ENCODE results near the gene ARHGEF17. TPM values are rescaled to one million over a fixed set of nuclear protein-coding genes. Genes with fewer than 3 reads are reported as not detected.
A peak's percentile ranks its signal among the peaks of the same experiment; 100 is the strongest.

Gene ARHGEF17
- total RNA-seq, 1 donor from 2014 or later: 4.5 TPM

DNA sequence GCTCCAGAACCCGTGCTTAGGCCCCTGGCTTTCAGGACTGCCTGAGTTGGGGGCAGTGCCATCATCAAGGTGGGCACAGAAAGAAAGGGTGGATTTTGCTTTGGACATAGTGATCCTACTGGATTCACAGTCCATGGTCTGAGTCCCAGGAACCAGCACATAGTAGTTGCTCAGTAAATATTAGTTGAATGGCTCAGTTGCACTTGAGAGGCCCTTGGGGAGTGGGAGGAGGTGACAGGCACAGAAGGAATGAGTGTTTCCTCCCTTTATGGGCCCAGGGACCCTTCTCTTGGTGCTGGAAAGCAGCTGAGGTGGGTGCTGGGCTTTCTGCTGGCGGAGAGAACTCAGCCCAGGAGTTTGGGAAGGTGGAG is 16.6 kb downstream of the ARHGEF17 start:
- no peak for DNase-seq (ENCODE audit: low read depth)
- Histone ChIP-seq H3K4me3 (ENCODE audit: low read depth, low read length) (no peak overlapping the region), H3K27me3 (ENCODE audit: control insufficient read depth, insufficient read depth, low read length) (no peaks in the 10 kb centered on the region), H3K36me3 (ENCODE audit: control insufficient read depth, insufficient read depth, low read length) (peaks cover 1% of the 10 kb centered on the region)
- no peak for FAIRE-seq
- TF ChIP-seq, protein P1, sequence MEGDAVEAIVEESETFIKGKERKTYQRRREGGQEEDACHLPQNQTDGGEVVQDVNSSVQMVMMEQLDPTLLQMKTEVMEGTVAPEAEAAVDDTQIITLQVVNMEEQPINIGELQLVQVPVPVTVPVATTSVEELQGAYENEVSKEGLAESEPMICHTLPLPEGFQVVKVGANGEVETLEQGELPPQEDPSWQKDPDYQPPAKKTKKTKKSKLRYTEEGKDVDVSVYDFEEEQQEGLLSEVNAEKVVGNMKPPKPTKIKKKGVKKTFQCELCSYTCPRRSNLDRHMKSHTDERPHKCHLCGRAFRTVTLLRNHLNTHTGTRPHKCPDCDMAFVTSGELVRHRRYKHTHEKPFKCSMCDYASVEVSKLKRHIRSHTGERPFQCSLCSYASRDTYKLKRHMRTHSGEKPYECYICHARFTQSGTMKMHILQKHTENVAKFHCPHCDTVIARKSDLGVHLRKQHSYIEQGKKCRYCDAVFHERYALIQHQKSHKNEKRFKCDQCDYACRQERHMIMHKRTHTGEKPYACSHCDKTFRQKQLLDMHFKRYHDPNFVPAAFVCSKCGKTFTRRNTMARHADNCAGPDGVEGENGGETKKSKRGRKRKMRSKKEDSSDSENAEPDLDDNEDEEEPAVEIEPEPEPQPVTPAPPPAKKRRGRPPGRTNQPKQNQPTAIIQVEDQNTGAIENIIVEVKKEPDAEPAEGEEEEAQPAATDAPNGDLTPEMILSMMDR (IDR thresholded peaks at IDR 0.05; ENCODE audit: insufficient read depth, low read length, severe bottlenecking): no peak

DNA sequence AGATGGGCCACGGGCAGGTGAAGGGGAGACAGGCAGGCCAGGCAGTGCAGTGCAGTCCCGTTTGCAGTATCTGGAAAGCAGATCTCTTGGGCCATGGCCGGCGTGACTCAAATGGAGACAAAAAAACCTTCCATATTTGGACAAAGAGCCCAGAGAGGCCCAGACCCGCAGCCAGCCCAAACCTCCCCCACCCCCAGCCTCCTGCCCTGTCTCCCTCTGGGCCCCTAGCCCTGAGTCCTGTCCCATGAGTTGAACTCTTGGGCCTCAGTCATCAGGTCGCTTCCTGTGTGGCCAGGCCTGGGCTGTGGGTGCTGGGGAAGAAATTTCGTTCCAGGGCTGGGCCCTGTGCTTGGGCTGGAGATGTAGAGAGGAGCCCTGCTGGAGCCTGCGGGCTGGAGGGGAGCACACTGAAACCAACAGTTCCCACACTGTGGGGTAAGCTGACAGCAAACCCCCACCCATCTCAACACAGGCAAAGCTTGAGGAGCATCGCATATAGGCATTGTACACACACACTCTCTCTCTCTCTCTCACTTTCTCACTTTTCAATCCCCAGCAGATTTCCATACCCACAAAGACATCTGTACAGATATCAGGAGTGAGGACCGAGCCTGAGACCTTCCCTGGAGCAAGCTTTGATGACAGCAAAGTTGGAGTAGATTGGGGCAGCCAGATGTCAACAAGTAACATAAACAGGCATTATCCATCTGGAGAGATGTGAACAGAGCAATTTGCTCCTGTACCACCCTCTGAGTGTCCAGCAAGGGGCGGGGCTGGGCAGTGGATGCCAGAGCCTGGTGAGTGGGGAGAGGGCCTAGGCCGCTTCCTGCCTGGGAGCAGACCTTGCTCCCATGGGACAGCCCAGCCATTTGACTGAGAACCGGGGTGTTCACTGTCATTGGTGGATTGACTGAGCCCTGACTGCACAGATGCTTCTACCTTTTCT is 17.2 kb downstream of the ARHGEF17 start:
- DNase-seq (ENCODE audit: low read depth): no peak
- Histone ChIP-seq H3K27me3 (ENCODE audit: control insufficient read depth, insufficient read depth, low read length) (no peaks in the 10 kb centered on the region), H3K4me3 (ENCODE audit: low read depth, low read length) (no peak overlapping the region), H3K36me3 (ENCODE audit: control insufficient read depth, insufficient read depth, low read length) (peaks cover 1% of the 10 kb centered on the region)
- FAIRE-seq: no peak
- TF ChIP-seq, protein P1 (IDR thresholded peaks at IDR 0.05; ENCODE audit: insufficient read depth, low read length, severe bottlenecking): no peak

- Histone ChIP-seq H3K27me3 (ENCODE audit: control insufficient read depth, insufficient read depth, low read length) (no peaks in the 10 kb centered on the region), H3K4me3 (ENCODE audit: low read depth, low read length) (no peak overlapping the region), H3K36me3 (ENCODE audit: control insufficient read depth, insufficient read depth, low read length) (peaks cover 1% of the 10 kb centered on the region)
- TF ChIP-seq, protein P1 (IDR thresholded peaks at IDR 0.05; ENCODE audit: insufficient read depth, low read length, severe bottlenecking): no peak
- DNase-seq (ENCODE audit: low read depth) (peak; percentile 63), FAIRE-seq (no peak)
These were observed 19.1 kb downstream of the ARHGEF17 start for GRCh38 chr11:73326929-73327811.

- no peak for FAIRE-seq
- TF ChIP-seq, protein P1 (IDR thresholded peaks at IDR 0.05; ENCODE audit: insufficient read depth, low read length, severe bottlenecking): no peak
- Histone ChIP-seq H3K27me3 (ENCODE audit: control insufficient read depth, insufficient read depth, low read length) (no peaks in the 10 kb centered on the region), H3K36me3 (ENCODE audit: control insufficient read depth, insufficient read depth, low read length) (peaks cover 1% of the 10 kb centered on the region), H3K4me3 (ENCODE audit: low read depth, low read length) (no peak overlapping the region)
- DNase-seq (ENCODE audit: low read depth): no peak
These were observed 19.8 kb downstream of the ARHGEF17 start for GRCh38 chr11:73327812-73328364.

DNA sequence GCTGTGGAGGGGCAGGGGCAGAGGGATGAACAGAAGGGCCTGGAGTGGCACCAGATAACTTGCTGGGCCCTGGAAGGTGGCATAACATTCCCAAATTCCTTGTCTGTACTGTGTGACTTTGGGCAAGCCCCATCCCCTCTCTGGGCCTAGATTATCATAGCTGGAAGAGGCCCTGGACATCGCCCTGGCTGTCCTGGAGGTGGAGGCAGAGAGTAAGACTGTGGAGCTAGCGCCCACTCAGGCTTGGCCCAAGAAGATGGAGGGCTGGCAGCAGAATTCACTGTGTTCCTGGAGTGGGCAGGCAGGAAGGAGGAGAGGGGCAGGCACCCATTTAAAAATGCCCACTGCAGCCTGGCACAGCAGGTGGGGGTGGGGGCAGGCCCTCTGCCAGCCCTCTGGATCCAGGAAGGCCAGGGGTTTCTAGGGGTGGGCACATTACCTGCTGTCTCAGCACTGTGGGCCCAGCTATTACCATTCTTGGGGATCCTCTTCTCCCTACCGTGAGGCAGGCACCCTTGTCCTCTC is 22.6 kb downstream of the ARHGEF17 start:
- TF ChIP-seq, protein P1 (IDR thresholded peaks at IDR 0.05; ENCODE audit: insufficient read depth, low read length, severe bottlenecking): peak; percentile 12
- Histone ChIP-seq H3K4me3 (ENCODE audit: low read depth, low read length) (no peak overlapping the region), H3K27me3 (ENCODE audit: control insufficient read depth, insufficient read depth, low read length) (no peaks in the 10 kb centered on the region), H3K36me3 (ENCODE audit: control insufficient read depth, insufficient read depth, low read length) (peaks cover 1% of the 10 kb centered on the region)
- FAIRE-seq: no peak
- no peak for DNase-seq (ENCODE audit: low read depth)

Data from bronchial epithelial cell (primary cell).